ENCODE measurements around the gene NDEL1. TPM values are rescaled to one million over a fixed set of nuclear protein-coding genes. Genes with fewer than 3 reads are reported as not detected.

The NDEL1 gene
- total and polyA plus RNA-seq, 9 of the 15 experiments (the other 6 are each of a cell fraction or from before 2014, with no cell fraction given) = 0.86 to 30.5 (median 22.7) TPM

- TF ChIP-seq, protein P1, sequence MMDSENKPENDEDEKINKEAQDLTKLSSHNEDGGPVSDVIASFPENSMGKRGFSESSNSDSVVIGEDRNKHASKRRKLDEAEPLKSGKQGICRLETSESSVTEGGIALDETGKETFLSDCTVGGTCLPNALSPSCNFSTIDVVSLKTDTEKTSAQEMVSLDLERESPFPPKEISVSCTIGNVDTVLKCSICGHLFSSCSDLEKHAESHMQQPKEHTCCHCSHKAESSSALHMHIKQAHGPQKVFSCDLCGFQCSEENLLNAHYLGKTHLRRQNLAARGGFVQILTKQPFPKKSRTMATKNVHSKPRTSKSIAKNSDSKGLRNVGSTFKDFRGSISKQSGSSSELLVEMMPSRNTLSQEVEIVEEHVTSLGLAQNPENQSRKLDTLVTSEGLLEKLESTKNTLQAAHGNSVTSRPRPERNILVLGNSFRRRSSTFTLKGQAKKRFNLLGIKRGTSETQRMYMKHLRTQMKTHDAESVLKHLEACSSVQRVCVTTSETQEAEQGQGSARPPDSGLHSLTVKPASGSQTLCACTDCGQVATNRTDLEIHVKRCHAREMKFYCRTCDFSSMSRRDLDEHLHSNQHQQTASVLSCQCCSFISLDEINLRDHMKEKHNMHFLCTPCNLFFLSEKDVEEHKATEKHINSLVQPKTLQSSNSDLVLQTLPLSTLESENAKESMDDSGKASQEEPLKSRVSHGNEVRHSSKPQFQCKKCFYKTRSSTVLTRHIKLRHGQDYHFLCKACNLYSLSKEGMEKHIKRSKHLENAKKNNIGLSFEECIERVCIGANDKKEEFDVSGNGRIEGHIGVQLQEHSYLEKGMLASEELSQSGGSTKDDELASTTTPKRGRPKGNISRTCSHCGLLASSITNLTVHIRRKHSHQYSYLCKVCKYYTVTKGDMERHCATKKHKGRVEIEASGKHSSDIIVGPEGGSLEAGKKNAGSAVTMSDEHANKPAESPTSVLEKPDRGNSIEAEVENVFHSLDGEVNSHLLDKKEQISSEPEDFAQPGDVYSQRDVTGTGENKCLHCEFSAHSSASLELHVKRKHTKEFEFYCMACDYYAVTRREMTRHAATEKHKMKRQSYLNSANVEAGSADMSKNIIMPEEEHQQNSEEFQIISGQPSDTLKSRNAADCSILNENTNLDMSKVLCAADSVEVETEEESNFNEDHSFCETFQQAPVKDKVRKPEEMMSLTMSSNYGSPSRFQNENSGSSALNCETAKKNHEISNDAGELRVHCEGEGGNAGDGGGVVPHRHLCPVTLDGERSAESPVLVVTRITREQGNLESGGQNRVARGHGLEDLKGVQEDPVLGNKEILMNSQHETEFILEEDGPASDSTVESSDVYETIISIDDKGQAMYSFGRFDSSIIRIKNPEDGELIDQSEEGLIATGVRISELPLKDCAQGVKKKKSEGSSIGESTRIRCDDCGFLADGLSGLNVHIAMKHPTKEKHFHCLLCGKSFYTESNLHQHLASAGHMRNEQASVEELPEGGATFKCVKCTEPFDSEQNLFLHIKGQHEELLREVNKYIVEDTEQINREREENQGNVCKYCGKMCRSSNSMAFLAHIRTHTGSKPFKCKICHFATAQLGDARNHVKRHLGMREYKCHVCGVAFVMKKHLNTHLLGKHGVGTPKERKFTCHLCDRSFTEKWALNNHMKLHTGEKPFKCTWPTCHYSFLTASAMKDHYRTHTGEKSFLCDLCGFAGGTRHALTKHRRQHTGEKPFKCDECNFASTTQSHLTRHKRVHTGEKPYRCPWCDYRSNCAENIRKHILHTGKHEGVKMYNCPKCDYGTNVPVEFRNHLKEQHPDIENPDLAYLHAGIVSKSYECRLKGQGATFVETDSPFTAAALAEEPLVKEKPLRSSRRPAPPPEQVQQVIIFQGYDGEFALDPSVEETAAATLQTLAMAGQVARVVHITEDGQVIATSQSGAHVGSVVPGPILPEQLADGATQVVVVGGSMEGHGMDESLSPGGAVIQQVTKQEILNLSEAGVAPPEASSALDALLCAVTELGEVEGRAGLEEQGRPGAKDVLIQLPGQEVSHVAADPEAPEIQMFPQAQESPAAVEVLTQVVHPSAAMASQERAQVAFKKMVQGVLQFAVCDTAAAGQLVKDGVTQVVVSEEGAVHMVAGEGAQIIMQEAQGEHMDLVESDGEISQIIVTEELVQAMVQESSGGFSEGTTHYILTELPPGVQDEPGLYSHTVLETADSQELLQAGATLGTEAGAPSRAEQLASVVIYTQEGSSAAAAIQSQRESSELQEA (IDR thresholded peaks at IDR 0.05; ENCODE audit: low read depth) = no peak
- TF ChIP-seq PHB (CRISPR knock-in tag; IDR thresholded peaks at IDR 0.05) (no peak), SRSF3 (IDR thresholded peaks at IDR 0.05; ENCODE audit: insufficient read depth, low read length) (no peak), KLF16 (IDR thresholded peaks at IDR 0.05) (peak; percentile 33; the same call in 1 of the 2 replicates), CHD1 (IDR thresholded peaks at IDR 0.05; ENCODE audit: low read length) (no peak), ARID1B (IDR thresholded peaks at IDR 0.05) (peak; percentile 78), THRB (CRISPR knock-in tag; conservative IDR thresholded peaks at IDR 0.05) (no peak), ZNF133 (CRISPR knock-in tag; IDR thresholded peaks at IDR 0.05) (no peak), LARP7 (IDR thresholded peaks at IDR 0.05) (no peak), ZNF766 (CRISPR knock-in tag; conservative IDR thresholded peaks at IDR 0.05) (no peak), DPF2 (IDR thresholded peaks at IDR 0.05) (0 out of 2 replicates have a peak, but pooled peaks have one; percentile 49), MTA3 (IDR thresholded peaks at IDR 0.05; ENCODE audit: borderline replicate concordance) (no peak), ZNF24 (IDR thresholded peaks at IDR 0.05) (peak; percentile 45; the same call in 1 of the 2 replicates), TARDBP (IDR thresholded peaks at IDR 0.05) (no peak), CBFB (CRISPR knock-in tag; IDR thresholded peaks at IDR 0.05) (no peak), NFIC (IDR thresholded peaks at IDR 0.05) (peak; percentile 19; the same call in 1 of the 2 replicates), ZNF224 (CRISPR knock-in tag; IDR thresholded peaks at IDR 0.05) (no peak)
- TF ChIP-seq, protein P2, sequence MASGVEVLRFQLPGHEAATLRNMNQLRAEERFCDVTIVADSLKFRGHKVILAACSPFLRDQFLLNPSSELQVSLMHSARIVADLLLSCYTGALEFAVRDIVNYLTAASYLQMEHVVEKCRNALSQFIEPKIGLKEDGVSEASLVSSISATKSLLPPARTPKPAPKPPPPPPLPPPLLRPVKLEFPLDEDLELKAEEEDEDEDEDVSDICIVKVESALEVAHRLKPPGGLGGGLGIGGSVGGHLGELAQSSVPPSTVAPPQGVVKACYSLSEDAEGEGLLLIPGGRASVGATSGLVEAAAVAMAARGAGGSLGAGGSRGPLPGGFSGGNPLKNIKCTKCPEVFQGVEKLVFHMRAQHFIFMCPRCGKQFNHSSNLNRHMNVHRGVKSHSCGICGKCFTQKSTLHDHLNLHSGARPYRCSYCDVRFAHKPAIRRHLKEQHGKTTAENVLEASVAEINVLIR (CRISPR knock-in tag; IDR thresholded peaks at IDR 0.05) = no peak
- TF ChIP-seq, protein P3, sequence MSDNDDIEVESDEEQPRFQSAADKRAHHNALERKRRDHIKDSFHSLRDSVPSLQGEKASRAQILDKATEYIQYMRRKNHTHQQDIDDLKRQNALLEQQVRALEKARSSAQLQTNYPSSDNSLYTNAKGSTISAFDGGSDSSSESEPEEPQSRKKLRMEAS (CRISPR knock-in tag; IDR thresholded peaks at IDR 0.05) = no peak
These were observed 48.8 kb upstream of the NDEL1 start (continued) for GRCh38 chr17:8386841-8387240.

Data from K562 (cell line).